BJ (cell line): ENCODE results near the gene PDZD2. TPM values are rescaled to one million over a fixed set of nuclear protein-coding genes. Genes with fewer than 3 reads are reported as not detected.
A peak's percentile ranks its signal among the peaks of the same experiment; 100 is the strongest.

ENCODE experiments used
- CTCF ChIA-PET: fragments of 350-600 bp; formaldehyde crosslinking; extraction: SDS; loops from one replicate; lab custom pipeline; 2021; ENCODE audit warnings: antibody characterized with exemption, inconsistent platforms; lab: Yijun Ruan, JAX
- POLR2A ChIA-PET: fragments of 300-600 bp; sonication (Branson Sonifier 250); formaldehyde crosslinking; extraction: SDS; loops from one replicate; lab custom pipeline; 2021; ENCODE audit warnings: antibody characterized with exemption; lab: Charles Lee
- DNase-seq: peaks from one replicate; pipeline ENCODE4 v3.0.0-alpha.2; 2011; ENCODE audit warnings: low read depth
- H3K27me3 ChIP-seq: 2 replicates; pipeline ENCODE4 v1.6.0; 2011; ENCODE audit warnings: low read length; ENCODE audit not compliant: control insufficient read depth, insufficient read depth
- H3K36me3 ChIP-seq: 2 replicates; pipeline ENCODE4 v1.5.1; 2011; ENCODE audit warnings: low read length; ENCODE audit not compliant: control insufficient read depth, insufficient read depth
- H3K4me3 ChIP-seq: 2 replicates; pipeline ENCODE4 v1.5.1; 2011; ENCODE audit warnings: low read depth, mild to moderate bottlenecking, control low read depth, low read length
- CTCF ChIP-seq: IDR thresholded peaks from 2 replicates; pipeline ENCODE4 v1.5.1; 2011; ENCODE audit warnings: low read depth, mild to moderate bottlenecking, control low read depth, inconsistent platforms, low read length, moderate library complexity; ENCODE audit not compliant: insufficient read depth
- polyA plus RNA-seq: library from polyadenylated mRNA; depleted of rRNA; stranded (reverse); fragments of >200 nt; gene quantifications from 2 replicates; pipeline ENCODE4 v1.2.3, GENCODE V29; 2011

PDZD2 gene
- polyA plus RNA-seq, 1 experiment, result 0.06 TPM

DNA sequence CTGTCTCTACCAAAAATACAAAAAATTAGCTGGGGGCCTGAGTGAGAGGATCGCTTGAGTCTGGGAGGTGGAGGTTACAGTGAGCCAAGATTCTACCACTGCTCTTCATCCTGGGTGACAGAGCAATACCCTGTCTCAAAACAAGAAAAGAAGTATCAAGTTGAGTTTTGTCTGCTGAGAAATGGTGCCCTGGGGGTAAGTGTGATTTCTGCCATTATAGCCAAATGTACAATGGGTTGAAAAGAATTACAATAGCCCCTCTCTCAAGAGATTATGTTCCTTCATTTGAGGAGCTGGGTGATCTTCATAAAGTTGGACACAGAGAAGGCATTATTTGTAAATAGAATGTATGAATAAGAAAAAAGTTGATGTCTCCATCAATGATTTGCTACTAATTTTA is 345.8 kb downstream of the PDZD2 start:
- no peaks in the 10 kb centered on the region for H3K36me3 ChIP-seq
- ChIA-PET POLR2A (no interaction called here), CTCF (interaction anchor here (1.0 kb wide), 1 partner anchor 56 kb away, joined by 3 read pairs; no protein-coding TSS in a partner anchor)
- no peak for TF ChIP-seq CTCF
- no peaks in the 10 kb centered on the region; the same call in 1 of the 2 replicates for H3K27me3 ChIP-seq
- no peak for DNase-seq
- H3K4me3 ChIP-seq, result no peak overlapping the region

- POLR2A ChIA-PET, result no interaction called here
- no peak overlapping the region for H3K4me3 ChIP-seq
- no peak for DNase-seq
- TF ChIP-seq CTCF, result no peak
- no peaks in the 10 kb centered on the region; the same call in 1 of the 2 replicates for H3K27me3 ChIP-seq
- H3K36me3 ChIP-seq, result no peaks in the 10 kb centered on the region
- CTCF ChIA-PET, result interaction anchor here (0.6 kb wide), 1 partner anchor 234 kb away, joined by 3 read pairs; no protein-coding TSS in a partner anchor
These were observed 347.2 kb downstream of the PDZD2 start for GRCh38 chr5:31986101-31986500.

DNA sequence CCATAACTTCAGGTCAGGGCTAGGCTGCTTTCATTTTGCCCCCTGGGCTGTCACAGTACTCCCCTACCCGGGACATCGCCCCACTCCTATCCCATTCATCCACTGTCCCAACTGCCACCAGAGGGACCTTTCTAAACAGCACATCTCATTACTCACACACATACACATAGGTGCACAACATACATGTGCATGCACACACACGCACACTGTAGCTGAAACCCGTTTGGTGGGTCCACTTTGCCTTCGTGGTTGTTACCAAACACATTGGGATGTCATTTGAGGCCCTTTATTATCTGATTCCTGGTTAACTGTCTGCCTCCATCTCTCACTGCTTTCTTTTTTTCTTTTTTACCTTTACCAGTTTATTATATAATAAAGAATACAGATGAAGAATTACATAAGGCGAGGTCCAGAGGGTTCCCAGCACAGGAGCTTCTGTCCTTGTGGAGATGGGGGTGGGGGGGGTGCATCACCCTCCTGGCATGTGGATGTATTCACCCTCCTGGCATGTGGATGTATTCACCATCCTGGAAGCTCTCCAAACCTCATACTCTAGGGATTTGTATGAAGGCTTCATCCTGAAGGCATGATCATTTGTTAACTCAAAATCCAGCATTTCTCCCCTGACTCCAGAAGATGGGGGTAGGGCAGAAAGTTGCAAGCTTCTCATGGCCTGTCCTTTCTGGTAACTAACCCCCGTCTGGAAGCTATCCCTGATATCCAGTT is 349.2 kb downstream of the PDZD2 start:
- ChIA-PET POLR2A (interaction anchor here (1.0 kb wide), 1 partner anchor 40 kb away, joined by 5 read pairs; no protein-coding TSS in a partner anchor), CTCF (interaction anchor here (0.6 to 0.7 kb wide), 2 partner anchors 24 to 93 kb away, joined by 3 to 5 read pairs; no protein-coding TSS in a partner anchor)
- Histone ChIP-seq H3K36me3 (no peaks in the 10 kb centered on the region), H3K27me3 (no peaks in the 10 kb centered on the region), H3K4me3 (no peak overlapping the region)
- no peak for TF ChIP-seq CTCF
- peak; percentile 73 for DNase-seq

- H3K36me3 ChIP-seq, result no peaks in the 10 kb centered on the region
- ChIA-PET POLR2A (no interaction called here), CTCF (interaction anchor here (0.7 to 1.8 kb wide), 2 partner anchors 87 to 142 kb away, joined by 3 to 4 read pairs; no protein-coding TSS in a partner anchor)
- H3K4me3 ChIP-seq, result no peak overlapping the region
- TF ChIP-seq CTCF, result no peak
- DNase-seq, result peak; percentile 9
- H3K27me3 ChIP-seq, result no peaks in the 10 kb centered on the region
These were observed 351.2 kb downstream of the PDZD2 start for GRCh38 chr5:31990081-31990650.

GRCh38 chr5:31990701-31991110 is 351.8 kb downstream of the PDZD2 start:
- TF ChIP-seq CTCF, result no peak
- CTCF ChIA-PET, result interaction anchor here (0.7 to 1.8 kb wide), 2 partner anchors 86 to 141 kb away, joined by 3 to 4 read pairs; no protein-coding TSS in a partner anchor
- no peaks in the 10 kb centered on the region for H3K27me3 ChIP-seq
- POLR2A ChIA-PET, result interaction anchor here (0.7 kb wide), 1 partner anchor 37 kb away, joined by 3 read pairs; no protein-coding TSS in a partner anchor
- no peak overlapping the region for H3K4me3 ChIP-seq
- DNase-seq, result peak; percentile 17
- no peaks in the 10 kb centered on the region for H3K36me3 ChIP-seq
